ENCODE data around the gene ZNF276.
A peak's percentile ranks its signal among the peaks of the same experiment; 100 is the strongest.
"Not testable (repeated sequence)": the region's sequence is repeated elsewhere in the genome, so short reads cannot be mapped to it uniquely, and the experiment has no call there.

ZNF276 gene

DNA sequence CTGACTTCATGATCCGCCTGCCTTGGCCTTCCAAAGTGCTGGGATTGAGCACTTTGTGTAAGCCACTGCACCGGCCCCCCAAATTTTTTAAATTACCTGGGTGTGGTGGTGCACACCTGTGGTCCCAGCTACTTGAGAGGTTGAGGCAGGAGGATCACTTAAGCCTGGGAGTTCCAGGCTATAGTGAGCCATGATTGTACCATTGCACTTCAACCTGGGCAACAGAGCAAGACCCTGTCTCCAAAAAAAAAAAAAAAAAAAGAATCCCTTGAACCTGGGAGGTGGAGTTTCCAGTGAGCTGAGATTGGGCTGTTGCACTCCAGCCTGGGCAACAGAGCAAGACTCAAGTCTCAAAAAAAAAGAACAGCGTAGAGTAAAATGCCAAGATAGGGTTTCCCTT, 15.2 kb downstream of the ZNF276 start:
- DNase-seq (ENCODE audit: low spot score): no peak

GRCh38 chr16:89737341-89738071, 16.2 kb downstream of the ZNF276 start:
- no peak for DNase-seq (ENCODE audit: low spot score)

DNA sequence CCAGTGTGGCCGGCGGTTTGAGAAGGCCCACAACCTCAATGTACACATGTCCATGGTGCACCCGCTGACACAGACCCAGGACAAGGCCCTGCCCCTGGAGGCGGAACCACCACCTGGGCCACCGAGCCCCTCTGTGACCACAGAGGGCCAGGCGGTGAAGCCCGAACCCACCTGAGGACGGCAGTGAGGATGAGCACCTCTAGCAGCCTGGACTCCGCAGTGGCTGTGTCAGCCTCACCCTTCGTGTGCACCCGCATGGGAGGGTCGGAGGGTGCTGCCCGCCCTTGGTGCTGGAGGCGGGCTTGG, 16.7 kb downstream of the ZNF276 start:
- no peak for DNase-seq (ENCODE audit: low spot score)

DNA sequence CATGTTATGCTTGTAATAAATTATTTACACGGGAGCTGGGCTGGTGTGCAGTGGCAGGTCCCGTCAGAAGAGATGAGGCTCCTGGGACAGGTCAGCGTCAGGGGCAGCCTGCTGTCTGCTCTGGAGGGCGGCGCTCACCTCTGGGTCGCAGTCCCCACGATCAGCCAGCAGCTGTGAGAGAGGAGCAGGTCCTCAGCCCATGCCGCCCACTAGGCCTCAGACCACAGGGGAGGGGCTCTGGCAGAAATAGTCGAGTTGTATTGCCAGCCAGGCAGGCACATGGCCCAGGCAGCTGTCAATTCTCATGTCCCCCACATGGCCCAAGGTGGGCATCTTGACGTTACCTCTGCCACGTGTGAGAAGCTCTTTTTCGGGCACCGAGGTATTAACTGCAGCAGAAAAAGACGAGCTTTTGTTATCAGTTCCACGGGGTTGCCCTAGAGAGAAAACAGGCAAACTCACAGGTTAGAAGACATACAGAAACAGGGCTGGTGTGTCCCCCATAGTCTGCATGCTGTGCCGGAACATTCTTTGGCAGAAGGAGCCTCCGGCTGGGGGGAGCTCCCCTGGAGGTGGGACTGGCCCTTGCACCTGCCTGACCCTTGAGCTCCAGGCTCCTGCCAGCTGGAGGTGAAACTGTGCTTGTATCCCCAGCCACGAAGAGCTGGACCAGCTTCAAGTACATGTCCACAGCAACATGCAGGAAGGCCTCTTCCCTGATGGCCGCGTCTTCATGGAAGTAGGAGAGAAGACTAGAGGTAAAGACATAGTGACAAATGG, 17.4 kb downstream of the ZNF276 start:
- no peak for DNase-seq (ENCODE audit: low spot score)

DNA sequence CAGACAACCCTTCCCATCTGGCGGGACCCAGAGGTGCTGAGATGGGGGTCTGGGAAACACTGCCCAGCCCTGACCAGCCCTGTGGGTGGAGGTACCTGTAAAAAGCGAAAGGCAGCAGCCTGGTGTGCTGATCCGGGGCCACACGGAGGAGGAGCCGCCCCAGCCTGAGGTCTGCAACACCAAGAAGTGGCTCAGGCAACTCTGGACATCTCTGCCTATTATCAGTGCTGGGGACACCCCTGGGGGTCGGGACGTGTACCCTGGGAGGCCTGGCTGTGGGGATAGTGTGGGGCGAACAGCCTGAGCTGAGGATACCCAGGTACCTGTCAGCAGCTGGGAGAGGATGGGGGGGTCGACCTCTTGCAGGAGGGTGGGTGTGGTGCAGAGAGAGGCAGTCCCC, 18.0 kb downstream of the ZNF276 start:
- DNase-seq (ENCODE audit: low spot score): no peak

DNA sequence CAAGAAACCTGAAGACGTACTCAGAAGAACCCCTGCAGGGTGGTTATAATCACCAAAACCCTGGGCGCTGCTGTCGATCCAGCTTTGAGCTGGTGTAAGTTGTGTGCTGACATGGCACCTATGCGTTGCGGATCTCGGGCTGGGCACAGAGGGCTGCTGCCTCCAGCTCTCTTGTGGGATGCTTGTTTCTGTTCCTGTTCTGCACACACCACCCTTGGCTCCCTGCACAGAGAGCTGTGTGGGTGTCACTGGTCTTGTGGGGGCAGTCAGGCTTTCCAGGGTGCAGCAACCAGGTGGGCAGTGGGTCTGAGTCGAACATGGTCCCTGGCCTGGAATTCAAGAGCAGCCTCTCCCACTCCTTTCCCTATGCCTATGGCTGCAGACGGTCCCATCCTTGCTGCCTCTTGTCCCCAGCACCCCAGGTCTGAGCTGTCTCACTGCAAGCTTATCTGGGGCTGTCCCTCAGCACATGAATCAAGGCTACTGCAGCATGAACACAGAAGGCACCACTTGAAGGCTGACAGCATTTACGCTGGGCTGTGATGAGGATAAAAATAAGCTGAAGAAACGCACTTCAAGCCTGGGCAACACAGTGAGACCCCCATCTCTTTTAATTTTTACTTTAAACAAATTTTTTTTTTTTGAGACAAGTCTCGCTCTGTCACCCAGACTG, 20.1 kb downstream of the ZNF276 start:
- DNase-seq (ENCODE audit: low spot score): no peak

DNA sequence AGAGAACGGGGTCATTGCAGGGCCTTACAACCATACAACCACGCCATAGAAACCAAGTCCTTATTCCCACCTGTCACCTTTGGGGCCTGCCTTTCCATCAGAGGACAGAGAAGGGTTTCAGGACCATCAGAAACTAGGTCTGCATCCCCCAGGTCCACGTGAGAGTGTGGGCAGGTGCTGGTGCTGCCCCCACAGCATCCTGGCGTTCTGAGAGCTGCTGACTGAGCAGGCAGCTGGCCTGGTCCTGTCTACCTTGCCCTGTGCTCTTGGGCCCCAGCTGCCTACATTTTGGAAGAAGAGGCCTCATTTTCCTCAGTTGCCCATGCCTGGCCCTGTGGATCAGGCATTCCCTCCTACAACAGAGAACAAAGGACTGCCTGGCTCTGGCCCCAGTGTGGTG, 21.6 kb downstream of the ZNF276 start:
- no peak for DNase-seq (ENCODE audit: low spot score)

GRCh38 chr16:89744813-89745212, 23.5 kb downstream of the ZNF276 start:
- DNase-seq (ENCODE audit: low spot score): no peak

GRCh38 chr16:89746043-89746442, 24.7 kb downstream of the ZNF276 start:
- DNase-seq (ENCODE audit: low spot score): no peak

DNA sequence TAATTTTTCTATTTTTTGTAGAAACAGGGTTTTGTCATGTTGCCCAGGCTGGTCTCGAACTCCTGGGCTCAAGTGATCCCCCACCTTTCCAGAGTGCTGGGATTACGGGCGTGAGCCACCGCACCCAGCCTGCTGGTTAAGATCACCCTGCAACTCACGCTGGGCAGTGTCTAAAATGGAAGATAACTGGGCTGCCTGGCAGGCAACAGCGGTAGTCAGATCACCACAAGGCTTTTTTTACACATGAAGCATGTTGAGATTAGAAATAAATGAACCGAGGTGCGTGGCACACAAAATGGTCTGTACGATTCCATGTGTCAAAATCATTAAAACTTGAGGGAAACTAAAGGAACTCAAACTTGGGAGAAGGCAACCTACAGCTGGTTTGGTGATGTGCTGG, 26.7 kb downstream of the ZNF276 start:
- DNase-seq (ENCODE audit: low spot score): no peak

- no peak for DNase-seq (ENCODE audit: low spot score)
Observed at GRCh38 chr16:89748921-89749320, 27.6 kb downstream of the ZNF276 start.

DNA sequence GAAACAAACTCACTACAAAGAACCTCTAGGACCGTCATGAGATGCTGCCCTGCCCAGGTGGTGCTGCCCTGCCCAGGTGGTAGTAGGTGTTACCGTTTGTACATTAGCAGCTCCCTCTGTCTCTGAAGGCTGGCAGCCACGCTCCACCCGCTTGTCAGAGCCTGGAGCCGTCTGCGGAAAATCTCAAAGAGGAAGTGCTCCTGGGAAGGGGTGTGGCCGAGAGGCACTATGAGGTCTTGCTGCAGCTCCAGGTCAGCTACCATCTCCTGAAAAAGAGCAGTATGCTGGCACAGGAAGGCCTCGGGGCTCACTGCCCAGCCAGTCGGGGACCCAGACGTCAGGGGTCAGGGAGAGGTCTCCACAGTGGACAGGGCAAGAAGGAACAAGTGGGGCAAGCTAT, 28.3 kb downstream of the ZNF276 start:
- no peak for DNase-seq (ENCODE audit: low spot score)

DNA sequence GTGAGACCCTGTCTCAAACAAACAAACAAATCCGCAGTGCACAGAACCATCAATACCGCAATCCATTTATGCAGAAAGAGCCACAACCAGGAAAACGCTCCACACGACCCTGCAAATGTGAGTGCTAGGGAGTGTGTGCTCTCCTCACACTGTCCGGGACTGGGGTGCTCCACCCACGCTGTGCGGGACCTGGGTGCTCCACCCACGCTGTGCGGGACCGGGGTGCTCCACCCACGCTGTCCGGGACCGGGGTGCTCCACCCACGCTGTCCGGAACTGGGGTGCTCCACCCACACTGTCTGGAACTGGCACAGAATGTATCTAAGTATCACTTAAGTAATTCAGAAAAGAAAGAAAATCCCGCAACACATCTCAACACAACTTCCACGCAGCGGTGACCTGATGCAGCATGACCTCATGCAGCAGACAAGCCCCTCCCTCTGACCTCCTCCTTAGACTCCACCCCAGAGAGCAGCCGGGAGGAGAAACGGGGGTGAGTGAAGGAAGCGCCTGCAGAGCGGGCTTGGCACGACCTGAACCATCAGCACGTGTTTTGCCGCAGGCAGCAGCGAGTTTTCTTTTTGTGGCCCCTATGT, 38.5 kb downstream of the ZNF276 start:
- no peak for DNase-seq (ENCODE audit: low spot score)

- DNase-seq (ENCODE audit: low spot score): no peak
Observed at GRCh38 chr16:89761304-89761922, 40.1 kb downstream of the ZNF276 start.

DNA sequence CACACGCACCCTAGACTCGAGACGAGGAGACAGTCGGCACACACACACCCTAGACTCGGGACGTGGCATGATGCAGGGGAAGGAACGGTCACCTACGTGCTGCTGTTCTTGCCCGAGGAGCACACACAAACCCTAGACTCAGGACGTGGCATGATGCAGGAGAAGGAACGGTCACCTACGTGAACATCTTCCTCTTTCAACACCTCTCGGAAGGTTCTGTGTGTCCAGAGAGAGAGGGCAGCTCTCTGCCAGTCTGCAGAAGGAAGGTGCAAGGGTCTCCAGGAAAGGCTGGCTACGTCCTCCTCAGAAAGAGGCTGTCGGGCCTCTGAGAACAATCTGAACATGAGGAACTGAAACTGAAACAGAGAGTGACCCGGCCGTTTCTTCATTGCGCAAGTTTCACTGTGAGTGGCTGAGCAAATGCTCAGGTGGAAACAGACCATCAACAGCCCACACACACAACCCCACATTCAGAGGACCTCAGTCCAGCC, 43.4 kb downstream of the ZNF276 start:
- DNase-seq (ENCODE audit: low spot score): no peak

GRCh38 chr16:89765292-89765830, 44.0 kb downstream of the ZNF276 start:
- DNase-seq (ENCODE audit: low spot score): no peak

GRCh38 chr16:89770367-89770766, 49.0 kb downstream of the ZNF276 start:
- no peak for DNase-seq (ENCODE audit: low spot score)

DNA sequence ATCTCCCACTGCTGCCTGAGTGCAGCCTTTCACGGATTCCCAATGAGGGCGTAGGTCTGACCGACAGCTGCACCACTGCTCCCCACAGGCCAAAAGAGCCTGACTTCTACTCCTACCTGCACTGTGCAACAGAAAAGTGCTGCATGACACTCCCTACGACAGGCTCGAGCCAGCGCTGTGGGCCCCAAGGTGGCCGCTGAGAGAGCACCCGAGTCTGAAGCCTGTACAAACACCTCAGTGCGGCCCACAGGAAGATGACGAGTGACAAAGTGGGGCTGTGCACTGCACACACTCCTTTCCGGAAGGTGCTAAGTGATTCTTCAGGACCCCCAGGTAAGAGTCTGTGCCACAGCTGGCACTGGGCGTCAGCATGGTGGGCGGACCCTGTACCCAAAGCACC, 53.9 kb downstream of the ZNF276 start:
- DNase-seq (ENCODE audit: low spot score): no peak

DNA sequence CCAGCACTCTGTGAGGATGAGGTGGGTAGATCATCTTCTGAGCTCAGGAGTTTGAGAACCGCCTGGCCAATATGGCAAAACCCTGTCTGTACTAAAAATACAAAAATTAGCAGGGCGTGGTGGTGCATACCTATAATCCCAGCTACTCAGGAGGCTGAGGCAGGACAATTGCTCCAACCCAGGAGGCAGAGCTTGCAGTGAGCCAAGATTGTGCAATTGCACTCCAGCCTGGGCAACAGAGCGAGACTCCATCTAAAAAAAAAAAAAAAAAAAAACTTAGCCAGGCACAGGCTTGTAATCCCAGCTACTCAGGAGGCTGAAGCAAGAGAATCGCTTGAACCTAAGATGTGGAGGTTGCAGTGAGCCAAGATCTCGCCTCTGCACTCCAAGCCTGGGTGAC, 56.9 kb downstream of the ZNF276 start:
- DNase-seq (ENCODE audit: low spot score): not testable (repeated sequence)

GRCh38 chr16:89779231-89779908, 58.0 kb downstream of the ZNF276 start:
- no peak for DNase-seq (ENCODE audit: low spot score)

- peak; percentile 25 for DNase-seq (ENCODE audit: low spot score)
Observed at GRCh38 chr16:89779909-89780305, 58.6 kb downstream of the ZNF276 start.

Data from putamen (tissue), 1 donor.